Measurements from ENCODE around the gene LAG3. TPM values are rescaled to one million over a fixed set of nuclear protein-coding genes. Genes with fewer than 3 reads are reported as not detected.

Gene LAG3
- total RNA-seq, 1 experiment from 2014 or later = 2.2 TPM

DNA sequence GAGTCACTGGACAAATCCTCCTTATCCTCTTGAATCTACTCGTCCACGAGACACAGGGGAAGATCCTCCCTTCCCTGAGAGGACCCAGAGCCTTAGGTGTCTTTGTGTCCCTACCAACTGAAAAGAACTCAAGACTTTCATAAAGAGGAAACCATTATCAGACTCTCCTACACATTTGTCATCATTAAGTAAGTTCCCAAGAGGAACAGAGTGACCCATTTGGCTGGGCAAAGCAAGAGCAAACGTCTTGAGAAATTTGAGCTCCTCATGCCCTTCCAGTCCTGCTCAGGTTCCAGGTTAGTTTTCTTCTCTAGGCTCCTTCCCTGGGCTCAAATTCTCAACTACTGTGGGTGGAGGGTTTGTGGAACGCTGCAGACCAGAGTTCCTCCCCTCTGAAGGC, 25.1 kb upstream of the LAG3 start:
- DNase-seq = no peak
- Histone ChIP-seq H4K20me1 (ENCODE audit: control insufficient read depth, insufficient read depth, insufficient read length) (no peaks in the 10 kb centered on the region), H3K9ac (ENCODE audit: extremely low read depth, insufficient read length, low read length) (no peak overlapping the region), H2AK5ac (ENCODE audit: insufficient read length, low read length) (no peak overlapping the region), H3K9me3 (ENCODE audit: control insufficient read depth, low read depth, low read length) (no peaks in the 10 kb centered on the region), H2BK12ac (ENCODE audit: insufficient read length, low read depth, low read length) (no peak overlapping the region), H3K4ac (ENCODE audit: low read depth, low read length) (no peak overlapping the region), H4K8ac (replicated peaks; ENCODE audit: insufficient read length, low read depth, low read length) (no peak overlapping the region), H3K27ac (ENCODE audit: insufficient read length, low read depth, low read length) (no peak overlapping the region), H4K5ac (ENCODE audit: insufficient read length, low read depth, low read length) (no peak overlapping the region), H4K91ac (ENCODE audit: insufficient read length, low read depth, low read length) (no peak overlapping the region), H3K18ac (ENCODE audit: insufficient read length, low read depth, low read length) (no peak overlapping the region), H3K27me3 (ENCODE audit: insufficient read depth, low read length) (no peaks in the 10 kb centered on the region), H3K79me1 (ENCODE audit: insufficient read depth, low read depth, low read length, poor library complexity, severe bottlenecking) (peaks cover 8% of the 10 kb centered on the region), H3K23me2 (ENCODE audit: insufficient read length, low read depth, low read length, poor library complexity, severe bottlenecking) (peaks cover 3% of the 10 kb centered on the region), H3K79me2 (ENCODE audit: insufficient read depth, low read length) (peaks cover 3% of the 10 kb centered on the region), H2BK5ac (ENCODE audit: insufficient read length, low read length) (no peak overlapping the region), H3K23ac (ENCODE audit: insufficient read length, low read depth, low read length) (no peak overlapping the region), H2AFZ (ENCODE audit: low read length) (no peak overlapping the region), H2BK20ac (ENCODE audit: low read depth, low read length, poor library complexity, severe bottlenecking) (no peak overlapping the region), H3T11ph (ENCODE audit: low read length) (no peak overlapping the region), H3K4me1 (ENCODE audit: insufficient read depth, low read length) (peaks cover 5% of the 10 kb centered on the region; the same call in 1 of the 2 replicates), H2BK120ac (ENCODE audit: low read depth, low read length, poor library complexity, severe bottlenecking) (no peak overlapping the region), H2BK15ac (ENCODE audit: low read depth, low read length) (no peak overlapping the region), H3K14ac (ENCODE audit: insufficient read depth, low read length) (no peak overlapping the region), H3K56ac (ENCODE audit: insufficient read length, low read depth, low read length) (no peak overlapping the region), H3K4me2 (ENCODE audit: insufficient read depth, insufficient read length, low read length) (no peak overlapping the region)
- peak overlapping the region in 1 of 3 experiments; percentile 45; a peak in 2 of 7 replicates for H3K27ac Mint-ChIP-seq
- WGBS (ENCODE audit: extremely low coverage, insufficient read length, low lambda C conversion rate) = no CpG with 5 or more reads among the region's 4 CpGs
- H3K36me3 Mint-ChIP-seq (ENCODE audit: insufficient read depth in 1 of 3, low read depth in 3 of 3) = peaks cover 43 to 68% (median 66%) of the 10 kb centered on the region in 3 experiments; a peak in 6 of 7 replicates
- TF ChIP-seq CTCF (conservative IDR thresholded peaks at IDR 0.05) = no peak
- peaks cover 4 to 13% of the 10 kb centered on the region in 2 experiments for H3K4me1 Mint-ChIP-seq
- H3K9me3 Mint-ChIP-seq = no peaks in the 10 kb centered on the region
- H3K27me3 Mint-ChIP-seq (ENCODE audit: low read depth) = no peaks in the 10 kb centered on the region
- no peak overlapping the region for H3K4me3 Mint-ChIP-seq
